Iris pigment epithelial cell (primary cell): ENCODE results near the gene COP1.
A peak's percentile ranks its signal among the peaks of the same experiment; 100 is the strongest.

Experiments used
- DNase-seq: peaks from one replicate; pipeline ENCODE4 v3.0.0-alpha.2; 2011; ENCODE audit warnings: low read depth

COP1 gene

DNA sequence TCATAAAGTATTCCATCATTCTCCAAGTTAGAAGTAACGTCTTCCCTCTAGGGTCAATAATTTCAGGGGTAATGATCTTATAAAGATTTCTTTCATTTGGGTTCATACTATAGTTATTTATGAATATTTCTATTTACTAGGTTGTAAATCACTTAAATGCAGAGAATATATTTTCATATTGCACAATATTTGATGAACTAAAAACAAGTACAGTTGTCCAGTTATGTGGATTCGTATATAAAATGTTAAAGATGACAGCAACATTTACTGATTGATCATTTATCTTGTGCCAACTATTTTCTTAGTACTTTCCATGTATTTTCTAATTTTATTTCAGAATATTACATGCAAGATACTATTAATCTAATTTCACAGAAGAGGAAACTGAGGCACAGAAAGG, 243.3 kb downstream of the COP1 start:
- DNase-seq, result no peak

DNA sequence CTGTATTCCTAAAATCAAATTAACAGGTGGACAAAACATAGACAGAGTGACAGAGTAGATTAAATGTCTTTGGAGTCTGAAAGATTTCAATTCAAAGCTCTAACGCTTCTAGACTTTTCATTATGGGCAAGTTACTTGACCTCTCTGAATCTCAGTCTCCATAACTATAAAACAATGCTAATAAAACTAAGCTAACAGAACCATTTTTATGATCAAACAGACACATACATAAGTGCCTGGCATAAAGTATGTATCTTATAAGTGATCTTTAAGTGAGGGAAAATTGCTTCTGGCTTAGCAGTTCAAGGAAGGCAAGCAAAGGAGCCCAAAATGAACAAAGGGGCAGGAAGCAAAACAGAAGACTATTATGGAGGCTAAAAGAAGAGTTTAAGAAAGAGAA, 246.9 kb downstream of the COP1 start:
- DNase-seq, result no peak

DNA sequence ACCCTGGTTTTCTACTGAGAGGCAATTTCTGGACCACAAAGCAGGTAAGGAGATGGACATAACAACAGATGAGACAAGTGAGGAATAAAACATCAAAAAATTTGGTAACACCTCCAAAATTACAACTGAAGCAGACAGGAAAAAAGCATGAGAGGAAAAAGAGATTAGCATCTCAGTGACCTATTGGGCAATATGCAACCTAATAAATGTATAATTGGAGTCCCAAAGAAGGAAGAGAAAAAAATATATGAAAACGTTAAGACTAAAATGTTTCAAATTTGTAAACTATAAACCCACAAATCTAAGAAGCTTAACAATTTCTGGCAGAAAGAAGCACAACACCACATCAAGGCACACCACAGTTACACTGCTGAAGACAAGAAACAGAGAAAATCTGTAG, 255.5 kb downstream of the COP1 start:
- DNase-seq, result no peak

DNA sequence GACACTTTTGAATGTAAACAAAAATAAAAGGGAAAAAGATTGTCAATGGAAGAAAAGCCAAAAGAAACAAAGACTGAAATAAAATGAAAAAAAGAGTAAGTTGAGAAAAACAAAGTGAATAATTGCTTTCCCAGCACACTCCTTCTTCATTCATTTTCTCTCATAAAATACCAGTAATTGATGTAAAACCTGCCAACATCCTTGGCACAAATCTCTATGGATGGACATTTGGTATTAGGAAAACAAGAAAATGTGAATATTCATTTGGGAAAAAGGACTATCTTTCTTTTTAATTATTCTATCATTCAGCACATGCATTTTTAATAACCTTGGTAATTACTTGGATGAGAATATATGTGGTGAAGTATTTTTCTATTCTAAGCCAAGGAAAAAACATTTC, 259.3 kb downstream of the COP1 start:
- no peak for DNase-seq

DNA sequence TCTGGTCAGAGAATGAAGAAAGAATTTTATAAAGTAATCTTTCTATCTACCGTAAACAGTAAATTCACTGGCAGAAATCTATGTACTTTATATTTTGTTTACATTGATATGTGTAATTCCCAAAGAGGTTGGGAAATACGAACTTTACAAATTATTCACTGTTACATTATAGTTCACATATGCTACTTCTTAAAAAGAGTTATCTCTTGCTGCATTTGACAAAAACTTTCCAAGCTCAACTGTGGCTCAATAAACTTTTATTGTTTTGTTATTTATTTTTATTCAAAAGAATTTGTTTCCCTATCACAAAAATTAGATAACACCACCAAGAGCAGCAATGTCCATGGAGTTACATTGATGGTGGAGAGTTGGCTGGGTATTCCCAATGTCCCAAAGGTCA, 262.5 kb downstream of the COP1 start:
- no peak for DNase-seq

DNA sequence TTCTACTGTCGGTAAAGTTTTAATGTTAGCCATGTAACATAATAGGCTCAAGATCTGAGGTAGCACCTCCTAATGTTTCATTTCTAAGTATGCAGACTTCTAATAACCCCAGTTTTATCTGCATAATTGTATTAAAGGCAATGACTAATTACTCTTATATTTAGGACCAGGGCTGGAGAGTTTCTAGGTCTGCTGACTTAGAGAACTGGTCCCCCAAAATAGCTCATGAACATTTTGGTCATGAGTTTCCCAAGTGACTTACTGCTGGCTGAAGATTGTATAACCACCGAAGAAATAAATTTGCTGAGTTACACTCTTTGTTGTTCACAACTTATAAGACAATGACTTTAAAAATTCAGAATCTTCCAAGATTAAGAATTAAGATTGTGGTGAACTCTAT, 265.9 kb downstream of the COP1 start:
- no peak for DNase-seq

DNA sequence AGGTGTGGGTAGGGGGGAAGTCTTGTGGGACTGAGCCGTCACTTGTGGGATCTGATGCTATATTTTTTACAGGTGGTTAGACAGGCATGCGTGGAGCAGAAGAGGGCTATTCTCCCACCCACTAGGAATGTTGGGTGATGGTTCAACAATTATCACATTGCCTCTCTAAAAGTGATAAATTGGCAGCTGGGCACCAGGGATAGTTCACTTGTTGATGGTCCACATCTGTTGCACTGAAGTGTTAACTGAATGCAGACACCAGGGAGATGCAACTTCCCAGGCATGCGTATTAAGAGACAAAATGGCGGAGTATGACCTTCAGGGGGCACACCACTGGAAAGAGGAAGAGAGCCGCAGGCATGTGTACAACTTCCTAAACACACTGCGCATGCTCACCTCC, 270.4 kb downstream of the COP1 start:
- DNase-seq, result no peak

DNA sequence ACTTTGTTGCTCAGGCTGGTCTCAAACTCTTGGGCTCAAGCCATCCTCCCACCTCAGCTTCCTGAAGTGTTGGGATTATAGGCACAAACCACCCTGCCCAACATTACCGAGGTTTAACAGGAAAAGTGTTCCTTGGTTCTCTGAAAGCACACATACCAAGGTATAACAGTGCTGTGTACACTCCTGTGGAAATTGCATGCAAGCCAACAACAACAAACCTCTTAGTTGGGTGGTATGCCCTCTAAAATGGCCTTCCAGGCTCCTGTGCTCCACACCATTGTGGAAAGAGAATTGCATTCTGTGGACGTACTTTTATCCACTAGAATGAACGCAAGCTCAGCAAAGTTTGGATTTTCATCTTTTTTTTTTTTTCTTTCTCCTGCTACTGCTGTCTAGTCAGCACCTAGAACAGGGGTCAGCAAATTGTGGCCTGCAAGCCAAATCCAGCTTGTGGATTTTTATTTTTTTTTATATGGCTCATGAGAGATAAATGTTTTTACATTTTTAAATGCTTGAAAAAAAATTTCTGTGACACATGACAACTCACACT, 271.4 kb downstream of the COP1 start:
- no peak for DNase-seq

DNA sequence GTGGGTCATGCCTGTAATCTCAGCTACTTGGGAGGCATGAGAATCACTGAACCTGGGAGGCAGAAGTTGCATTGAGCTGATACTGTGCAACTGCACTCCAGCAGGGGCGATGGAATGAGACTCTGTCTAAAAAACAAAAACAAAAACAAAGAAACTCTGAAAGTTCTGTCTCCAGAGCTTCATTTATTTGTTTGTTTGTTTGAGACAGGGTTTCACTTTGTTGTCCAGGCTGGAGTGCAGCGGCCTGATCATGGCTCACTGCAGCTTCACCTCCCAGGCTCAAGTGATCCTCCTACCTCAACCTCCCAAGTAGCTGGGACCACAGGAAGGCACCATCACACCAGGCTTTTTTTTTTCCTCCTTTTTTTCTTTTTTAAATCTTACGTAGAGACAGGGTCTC, 271.9 kb downstream of the COP1 start:
- no peak for DNase-seq

DNA sequence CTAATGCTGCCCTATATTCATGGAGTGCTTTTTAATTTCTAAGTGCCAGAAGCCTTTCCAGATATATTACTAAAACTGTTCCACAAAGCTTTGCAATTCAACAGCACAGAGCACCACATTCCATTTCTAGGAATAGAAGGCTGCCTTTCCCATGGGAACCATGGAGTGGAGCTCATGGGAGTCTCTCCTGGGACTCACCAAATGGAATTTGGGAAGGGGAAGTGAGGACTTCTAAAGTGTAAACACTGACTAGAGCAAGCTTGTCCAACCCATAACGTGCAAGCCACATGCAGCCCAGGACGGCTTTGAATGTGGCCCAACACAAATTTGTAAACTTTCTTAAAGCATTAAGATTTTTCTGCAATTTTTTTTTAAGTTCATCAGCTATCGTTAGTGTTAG, 273.3 kb downstream of the COP1 start:
- no peak for DNase-seq

DNA sequence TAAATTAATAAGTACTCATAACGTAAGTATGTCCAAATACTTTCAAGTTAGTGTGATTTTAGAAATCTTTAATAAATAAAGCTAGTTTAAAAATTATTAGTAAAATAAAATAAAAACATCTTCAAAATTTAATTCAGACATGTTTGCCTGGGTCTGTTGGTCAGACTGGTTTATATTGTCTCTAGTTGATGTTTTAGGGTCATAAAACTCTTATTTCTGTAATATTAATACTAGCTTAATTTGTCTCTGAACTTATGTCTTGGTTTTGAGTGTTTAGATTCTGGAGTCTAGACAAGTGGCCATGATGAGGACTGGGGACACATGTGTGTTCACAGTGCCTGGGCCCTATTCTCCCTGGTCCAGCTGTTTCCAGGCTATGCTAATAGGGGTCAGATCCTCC, 279.1 kb downstream of the COP1 start:
- DNase-seq, result no peak

DNA sequence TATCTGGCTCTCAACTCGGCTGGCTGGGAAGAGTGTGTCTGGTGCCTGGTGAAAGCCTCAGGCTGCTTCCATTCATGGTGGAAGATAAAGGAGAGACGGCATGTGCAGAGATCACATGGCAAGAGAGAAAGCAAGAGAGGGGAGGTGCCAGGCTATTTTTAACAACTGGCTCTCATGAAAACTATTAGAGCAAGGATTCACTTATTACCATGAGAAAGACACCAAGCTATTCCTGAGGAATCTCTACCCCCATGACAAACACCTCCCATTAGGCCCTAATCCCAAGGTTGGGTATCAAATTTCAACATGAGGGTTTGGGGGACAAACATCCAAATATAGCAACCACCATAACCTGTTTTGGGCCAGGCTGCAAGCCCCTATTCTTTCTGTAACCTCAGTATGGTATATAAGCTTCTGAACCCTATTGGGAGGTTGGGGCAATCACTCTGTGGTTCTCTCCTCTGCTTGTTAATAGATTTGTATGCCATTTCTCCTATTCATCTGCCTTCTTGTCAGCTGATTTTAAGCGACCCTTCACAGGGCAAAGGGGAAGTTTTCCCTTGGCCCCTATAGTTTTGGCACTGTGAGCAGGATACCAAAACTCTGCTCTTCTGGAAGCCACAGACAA, 284.7 kb downstream of the COP1 start:
- no peak for DNase-seq

DNA sequence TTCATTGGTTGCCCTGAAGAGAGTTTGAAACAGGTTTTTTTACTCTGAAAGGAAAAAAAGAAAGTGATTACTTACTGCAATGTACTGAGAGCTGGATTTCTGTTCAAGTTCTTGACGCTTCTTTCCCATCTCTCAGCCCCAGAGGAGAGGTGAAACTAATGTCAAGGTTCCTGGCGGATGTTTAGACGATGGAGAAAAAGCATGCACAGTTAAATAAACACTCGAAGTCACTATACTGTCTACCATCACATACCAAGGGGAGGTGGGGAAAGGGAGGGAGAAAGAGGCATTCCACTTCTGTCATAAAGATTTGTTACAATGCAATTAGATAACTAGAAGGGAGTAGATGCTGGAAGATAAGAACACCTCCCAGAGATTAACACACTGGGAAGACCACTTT, 286.7 kb downstream of the COP1 start:
- peak; percentile 84 for DNase-seq

DNA sequence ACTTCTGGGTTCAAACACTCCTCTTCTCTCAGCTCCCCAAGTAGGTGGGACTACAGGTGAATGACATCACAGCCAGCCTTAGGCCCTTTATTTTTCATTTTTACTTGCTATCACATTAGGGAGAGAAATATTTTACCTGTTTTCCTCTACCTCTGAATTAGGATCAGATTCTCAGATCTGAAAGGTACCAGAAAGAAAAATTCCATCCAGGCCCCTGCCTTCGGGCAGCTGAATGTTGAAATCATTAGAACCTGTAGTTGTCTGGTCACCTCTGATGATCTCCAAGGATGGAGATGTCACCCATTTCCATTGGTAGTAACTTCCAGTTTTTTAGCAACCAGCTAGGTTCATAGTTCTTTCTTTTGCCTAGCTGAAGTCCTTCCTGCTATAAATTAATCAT, 288.1 kb downstream of the COP1 start:
- DNase-seq, result no peak

DNA sequence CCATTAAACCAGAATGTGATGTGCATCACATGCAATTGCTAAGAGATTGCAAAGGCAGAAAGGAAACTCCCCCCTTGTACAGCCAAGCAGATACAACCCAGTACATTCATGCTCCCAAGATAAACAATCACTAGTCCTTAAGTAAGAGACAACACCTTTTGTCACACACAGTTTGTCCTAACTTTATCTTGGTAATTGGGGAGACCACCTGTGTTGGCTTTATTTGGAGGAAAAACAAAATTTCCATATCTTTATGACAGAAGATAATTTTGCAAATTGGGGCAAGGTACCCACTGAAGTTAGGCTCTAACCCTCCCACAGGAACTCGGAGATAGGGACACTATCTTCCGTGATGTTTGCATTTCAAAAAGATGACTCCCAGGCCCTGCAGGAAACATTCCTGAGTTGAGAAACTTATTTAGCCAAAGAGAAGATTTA, 288.7 kb downstream of the COP1 start:
- DNase-seq, result peak; percentile 59

DNA sequence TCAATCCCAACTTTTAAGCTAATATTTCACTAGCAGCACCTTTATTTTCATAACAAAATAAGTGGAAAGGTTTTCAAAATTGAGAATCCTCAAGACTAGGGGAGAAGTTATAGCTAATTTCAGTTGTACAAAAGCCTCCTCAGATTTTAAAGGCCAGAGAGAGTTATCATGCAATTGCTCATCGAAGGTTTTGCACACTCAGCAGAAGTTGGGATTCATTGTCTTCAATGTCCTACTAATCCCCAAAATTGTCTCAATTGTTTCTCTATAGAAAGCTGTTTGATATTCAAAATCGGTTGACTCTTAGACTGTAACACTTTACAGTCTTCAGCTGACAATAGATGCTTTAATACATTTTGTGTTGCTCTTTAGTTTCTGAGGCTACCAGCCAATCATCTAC, 293.0 kb downstream of the COP1 start:
- no peak for DNase-seq

DNA sequence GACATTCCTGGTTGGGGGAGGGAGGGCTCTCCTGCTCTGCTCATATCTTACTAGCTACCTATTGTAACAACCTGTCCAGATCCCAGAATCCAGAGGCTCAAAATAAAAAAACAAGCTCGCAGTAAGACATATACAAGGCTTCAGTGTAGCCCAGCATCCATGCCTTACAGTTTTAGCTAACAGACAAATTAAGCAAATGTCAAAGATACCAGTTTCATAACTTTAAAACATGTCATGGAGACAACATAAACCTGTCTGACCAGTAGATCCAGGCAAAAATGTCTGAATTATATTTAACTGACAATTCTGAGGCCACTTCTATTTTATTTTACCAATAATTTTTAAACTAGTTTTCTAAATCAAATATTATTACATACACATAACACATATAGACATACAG, 295.9 kb downstream of the COP1 start:
- no peak for DNase-seq

DNA sequence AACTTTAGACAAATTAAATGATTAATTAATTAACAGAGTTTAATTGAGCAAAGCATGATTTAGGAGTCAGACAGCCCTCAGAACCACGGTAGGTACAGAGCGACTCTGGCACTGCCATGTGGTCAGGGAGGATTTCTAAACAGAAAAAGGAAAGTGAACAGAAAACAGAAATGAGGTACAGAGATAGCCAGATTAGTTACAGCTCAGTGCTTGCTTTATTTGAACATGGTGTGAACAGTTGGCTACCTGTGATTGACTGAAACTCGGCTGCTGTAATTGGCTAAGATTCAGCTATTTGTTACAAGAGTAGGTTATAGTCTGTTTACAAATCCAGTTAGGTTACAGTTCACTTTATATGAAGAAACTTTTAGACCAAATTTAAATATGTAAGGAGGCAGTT, 300.7 kb downstream of the COP1 start:
- DNase-seq, result no peak

DNA sequence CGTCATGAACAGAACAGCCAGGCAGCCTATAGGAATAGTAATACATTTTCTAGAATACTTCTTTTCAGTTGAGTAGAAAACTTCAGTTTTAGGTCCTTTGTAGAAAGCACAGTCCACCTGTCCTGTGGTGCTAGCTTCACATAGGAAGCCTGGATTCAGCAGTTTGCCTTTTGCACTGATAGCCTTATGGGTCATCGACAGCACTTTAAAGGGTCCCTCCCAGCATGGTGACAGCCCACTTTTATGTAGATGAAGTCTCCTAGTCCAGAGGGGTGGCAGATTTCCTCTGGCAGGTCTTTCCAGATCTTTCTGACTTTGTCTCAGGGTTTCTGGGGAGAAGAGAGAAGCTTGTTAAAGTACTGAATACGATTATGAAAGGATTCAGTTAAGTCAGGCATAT, 302.3 kb downstream of the COP1 start:
- DNase-seq, result no peak

DNA sequence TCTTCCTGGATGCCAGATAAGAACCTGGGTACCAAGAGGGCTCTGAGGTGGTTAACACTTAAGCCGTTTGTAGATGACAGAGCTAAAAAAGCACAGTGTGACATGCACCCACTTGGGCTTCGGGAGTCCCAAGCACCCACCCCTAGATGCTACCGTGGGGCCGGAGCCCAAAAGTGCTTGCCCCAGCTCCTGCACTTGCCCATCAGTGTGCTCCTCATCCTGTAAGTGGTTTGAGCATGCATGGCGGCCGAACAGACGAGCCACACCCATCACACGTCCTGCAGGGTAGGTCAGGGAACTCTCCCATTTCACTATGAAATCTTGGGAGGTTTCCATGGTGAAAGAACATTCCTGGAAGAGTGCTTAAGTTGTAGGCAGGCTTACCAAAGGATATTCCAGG, 304.8 kb downstream of the COP1 start:
- DNase-seq, result no peak

DNA sequence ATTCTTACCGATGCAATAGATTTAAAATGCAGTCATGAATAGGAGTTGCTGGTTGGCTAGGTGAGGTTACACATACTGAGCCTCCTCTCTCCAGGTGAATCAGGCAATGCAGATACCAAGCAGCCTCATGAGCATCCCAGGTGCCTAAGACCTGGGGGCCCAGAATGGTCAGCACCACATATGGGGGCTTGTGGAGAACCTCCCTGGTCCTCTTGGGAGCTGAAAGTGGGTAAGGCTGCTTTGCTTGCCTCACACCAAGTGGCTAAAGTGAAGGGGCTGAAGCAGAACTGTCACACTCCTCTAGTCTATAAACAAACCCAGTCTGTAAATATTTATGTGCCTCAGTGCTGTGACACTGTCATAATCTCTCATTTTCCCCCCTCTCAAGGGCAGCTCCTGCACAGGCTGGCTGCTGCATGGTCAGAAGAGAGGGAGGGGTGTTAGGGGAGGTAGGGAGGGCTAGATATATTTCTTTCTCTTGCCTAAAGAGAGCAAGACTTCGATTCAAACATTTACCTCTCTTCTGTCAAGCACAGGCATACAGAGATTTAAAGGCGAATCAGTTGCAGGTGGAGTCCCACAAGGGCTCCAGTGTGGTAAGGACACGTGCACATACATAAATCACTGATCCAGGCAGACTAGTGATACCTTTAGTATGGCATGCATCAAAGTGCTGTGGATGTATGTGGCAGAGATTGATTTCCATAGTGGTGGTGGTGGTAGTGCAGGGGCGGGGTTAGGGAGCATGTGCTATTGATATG, 305.8 kb downstream of the COP1 start:
- DNase-seq, result no peak

DNA sequence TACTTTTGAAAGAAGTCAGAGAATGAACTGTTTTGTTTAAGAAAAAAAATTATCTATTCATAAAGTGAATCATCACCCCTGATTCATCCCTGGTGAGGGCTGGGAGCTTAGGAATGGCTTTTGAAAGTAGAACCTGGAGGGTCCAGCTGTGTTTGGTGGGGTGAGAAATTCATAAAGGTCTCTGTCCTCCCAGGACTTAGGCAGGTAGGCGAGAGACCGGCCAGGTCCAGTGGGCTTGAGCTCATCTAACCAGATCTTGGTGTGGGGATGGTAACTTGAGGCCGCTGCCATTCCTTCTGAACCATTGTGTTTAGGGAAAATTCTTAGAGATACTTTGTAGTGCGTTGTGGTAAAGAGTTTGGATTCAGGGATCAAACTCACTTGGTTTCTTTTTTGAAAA, 306.9 kb downstream of the COP1 start:
- DNase-seq, result peak; percentile 13

DNA sequence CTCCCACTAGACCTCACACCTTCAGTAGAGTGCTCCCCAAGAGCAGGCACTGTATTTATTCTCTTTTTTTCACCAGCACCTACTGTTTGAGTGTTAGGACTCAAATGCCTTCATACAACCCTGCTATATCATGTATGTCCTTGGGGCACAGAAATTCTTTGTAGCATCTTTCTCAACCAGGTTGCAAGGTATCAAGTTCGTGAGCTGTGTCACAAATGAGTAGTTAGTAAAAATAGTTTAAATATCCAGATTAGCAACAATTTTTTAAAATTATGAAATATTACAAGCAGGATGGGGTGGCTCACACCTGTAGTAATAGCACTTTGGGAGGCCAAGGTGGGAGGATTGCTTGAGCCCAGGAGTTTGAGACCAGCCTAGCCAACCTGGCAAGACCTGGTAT, 311.1 kb downstream of the COP1 start:
- DNase-seq, result no peak
